ENCODE data around the gene HBE1. TPM values are rescaled to one million over a fixed set of nuclear protein-coding genes. Genes with fewer than 3 reads are reported as not detected.

Gene HBE1
- total and polyA plus RNA-seq, 9 of the 15 experiments (the other 6 are each of a cell fraction or from before 2014, with no cell fraction given): 612 to 10,250 (median 2,181) TPM

- TF ChIP-seq, protein P1, sequence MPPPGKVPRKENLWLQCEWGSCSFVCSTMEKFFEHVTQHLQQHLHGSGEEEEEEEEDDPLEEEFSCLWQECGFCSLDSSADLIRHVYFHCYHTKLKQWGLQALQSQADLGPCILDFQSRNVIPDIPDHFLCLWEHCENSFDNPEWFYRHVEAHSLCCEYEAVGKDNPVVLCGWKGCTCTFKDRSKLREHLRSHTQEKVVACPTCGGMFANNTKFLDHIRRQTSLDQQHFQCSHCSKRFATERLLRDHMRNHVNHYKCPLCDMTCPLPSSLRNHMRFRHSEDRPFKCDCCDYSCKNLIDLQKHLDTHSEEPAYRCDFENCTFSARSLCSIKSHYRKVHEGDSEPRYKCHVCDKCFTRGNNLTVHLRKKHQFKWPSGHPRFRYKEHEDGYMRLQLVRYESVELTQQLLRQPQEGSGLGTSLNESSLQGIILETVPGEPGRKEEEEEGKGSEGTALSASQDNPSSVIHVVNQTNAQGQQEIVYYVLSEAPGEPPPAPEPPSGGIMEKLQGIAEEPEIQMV (tag; conservative IDR thresholded peaks at IDR 0.05; ENCODE audit: low read depth): no peak
- TF ChIP-seq GATA2 (CRISPR knock-in tag; IDR thresholded peaks at IDR 0.05) (peak; percentile 62; the same call in 1 of the 2 replicates), KLF1 (tag; IDR thresholded peaks at IDR 0.05) (peak; percentile 35; the same call in 1 of the 2 replicates), MAFF (IDR thresholded peaks at IDR 0.05; ENCODE audit: low read length) (peak; percentile 49; the same call in 1 of the 2 replicates), BRF1 (IDR thresholded peaks at IDR 0.05; ENCODE audit: borderline replicate concordance, extremely low read depth, insufficient read length) (no peak), ZNF444 (CRISPR knock-in tag; IDR thresholded peaks at IDR 0.05) (no peak), HOXB6 (CRISPR knock-in tag; IDR thresholded peaks at IDR 0.05; ENCODE audit: borderline replicate concordance) (no peak)
- TF ChIP-seq, protein P2, sequence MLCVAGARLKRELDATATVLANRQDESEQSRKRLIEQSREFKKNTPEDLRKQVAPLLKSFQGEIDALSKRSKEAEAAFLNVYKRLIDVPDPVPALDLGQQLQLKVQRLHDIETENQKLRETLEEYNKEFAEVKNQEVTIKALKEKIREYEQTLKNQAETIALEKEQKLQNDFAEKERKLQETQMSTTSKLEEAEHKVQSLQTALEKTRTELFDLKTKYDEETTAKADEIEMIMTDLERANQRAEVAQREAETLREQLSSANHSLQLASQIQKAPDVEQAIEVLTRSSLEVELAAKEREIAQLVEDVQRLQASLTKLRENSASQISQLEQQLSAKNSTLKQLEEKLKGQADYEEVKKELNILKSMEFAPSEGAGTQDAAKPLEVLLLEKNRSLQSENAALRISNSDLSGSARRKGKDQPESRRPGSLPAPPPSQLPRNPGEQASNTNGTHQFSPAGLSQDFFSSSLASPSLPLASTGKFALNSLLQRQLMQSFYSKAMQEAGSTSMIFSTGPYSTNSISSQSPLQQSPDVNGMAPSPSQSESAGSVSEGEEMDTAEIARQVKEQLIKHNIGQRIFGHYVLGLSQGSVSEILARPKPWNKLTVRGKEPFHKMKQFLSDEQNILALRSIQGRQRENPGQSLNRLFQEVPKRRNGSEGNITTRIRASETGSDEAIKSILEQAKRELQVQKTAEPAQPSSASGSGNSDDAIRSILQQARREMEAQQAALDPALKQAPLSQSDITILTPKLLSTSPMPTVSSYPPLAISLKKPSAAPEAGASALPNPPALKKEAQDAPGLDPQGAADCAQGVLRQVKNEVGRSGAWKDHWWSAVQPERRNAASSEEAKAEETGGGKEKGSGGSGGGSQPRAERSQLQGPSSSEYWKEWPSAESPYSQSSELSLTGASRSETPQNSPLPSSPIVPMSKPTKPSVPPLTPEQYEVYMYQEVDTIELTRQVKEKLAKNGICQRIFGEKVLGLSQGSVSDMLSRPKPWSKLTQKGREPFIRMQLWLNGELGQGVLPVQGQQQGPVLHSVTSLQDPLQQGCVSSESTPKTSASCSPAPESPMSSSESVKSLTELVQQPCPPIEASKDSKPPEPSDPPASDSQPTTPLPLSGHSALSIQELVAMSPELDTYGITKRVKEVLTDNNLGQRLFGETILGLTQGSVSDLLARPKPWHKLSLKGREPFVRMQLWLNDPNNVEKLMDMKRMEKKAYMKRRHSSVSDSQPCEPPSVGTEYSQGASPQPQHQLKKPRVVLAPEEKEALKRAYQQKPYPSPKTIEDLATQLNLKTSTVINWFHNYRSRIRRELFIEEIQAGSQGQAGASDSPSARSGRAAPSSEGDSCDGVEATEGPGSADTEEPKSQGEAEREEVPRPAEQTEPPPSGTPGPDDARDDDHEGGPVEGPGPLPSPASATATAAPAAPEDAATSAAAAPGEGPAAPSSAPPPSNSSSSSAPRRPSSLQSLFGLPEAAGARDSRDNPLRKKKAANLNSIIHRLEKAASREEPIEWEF (CRISPR knock-in tag; IDR thresholded peaks at IDR 0.05): 0 out of 2 replicates have a peak, but pooled peaks have one; percentile 44
Measured at GRCh38 chr11:5284637-5285036, 14.9 kb upstream of the HBE1 start (continued).

All from K562 (cell line).